Hepatocyte (in vitro differentiated cells): Measurements from ENCODE around the gene ITK. TPM values are rescaled to one million over a fixed set of nuclear protein-coding genes. Genes with fewer than 3 reads are reported as not detected.

Experiments
- DNase-seq: peaks from one replicate; pipeline ENCODE4 v3.0.0-alpha.2; 2016; ENCODE audit warnings: low spot score
- H2AFZ ChIP-seq: fragments of 200-600 bp; sonication (generic); 2 replicates; pipeline ENCODE4 v1.6.0; 2016; ENCODE audit warnings: antibody characterized with exemption, mild to moderate bottlenecking
- H3K27ac ChIP-seq: fragments of 200-600 bp; sonication (generic); 2 replicates; pipeline ENCODE4 v1.5.1; 2016; ENCODE audit warnings: mild to moderate bottlenecking
- H3K27me3 ChIP-seq: fragments of 200-600 bp; sonication (generic); 2 replicates; pipeline ENCODE4 v1.6.1; 2016
- H3K36me3 ChIP-seq: fragments of 200-600 bp; sonication (generic); replicated peaks from 2 replicates; pipeline ENCODE4 v1.5.1; 2016; ENCODE audit warnings: low read depth; ENCODE audit not compliant: insufficient read depth
- H3K4me1 ChIP-seq: fragments of 200-600 bp; sonication (generic); 2 replicates; pipeline ENCODE4 v1.5.1; 2016; ENCODE audit warnings: mild to moderate bottlenecking, moderate library complexity; ENCODE audit not compliant: insufficient read depth
- H3K4me2 ChIP-seq: fragments of 200-600 bp; sonication (generic); 2 replicates; pipeline ENCODE4 v1.6.0; 2016
- H3K4me3 ChIP-seq: fragments of 200-600 bp; sonication (generic); 2 replicates; pipeline ENCODE4 v1.5.1; 2016; ENCODE audit warnings: mild to moderate bottlenecking
- H3K79me2 ChIP-seq: fragments of 200-600 bp; sonication (generic); 2 replicates; pipeline ENCODE4 v1.6.0; 2017; ENCODE audit warnings: mild to moderate bottlenecking
- H3K9me2 ChIP-seq: fragments of 200-600 bp; sonication (generic); replicated peaks from 2 replicates; pipeline ENCODE4 v1.6.0; 2017; ENCODE audit warnings: mild to moderate bottlenecking; ENCODE audit not compliant: insufficient read depth
- H3K9me3 ChIP-seq: fragments of 200-600 bp; sonication (generic); 2 replicates; pipeline ENCODE4 v1.5.1; 2016; ENCODE audit warnings: low read depth, mild to moderate bottlenecking
- H4K20me1 ChIP-seq: fragments of 200-600 bp; sonication (generic); 2 replicates; pipeline ENCODE4 v1.6.0; 2016; ENCODE audit warnings: mild to moderate bottlenecking; ENCODE audit not compliant: insufficient read depth, poor library complexity, severe bottlenecking
- CTCF ChIP-seq: fragments of 200-600 bp; sonication (generic); IDR thresholded peaks from 2 replicates; pipeline ENCODE4 v1.5.1; 2016; ENCODE audit warnings: antibody characterized with exemption, mild to moderate bottlenecking; ENCODE audit not compliant: poor library complexity
- EZH2 ChIP-seq: fragments of 200-600 bp; sonication (generic); IDR thresholded peaks from 2 replicates; pipeline ENCODE4 v1.6.1; 2016; ENCODE audit warnings: antibody characterized with exemption, mild to moderate bottlenecking, borderline replicate concordance
- EZH2phosphoT487 ChIP-seq: fragments of 200-600 bp; sonication (generic); IDR thresholded peaks from one replicate; pipeline ENCODE4 v1.6.1; 2018; ENCODE audit warnings: antibody characterized with exemption, mild to moderate bottlenecking, low read depth, moderate library complexity; ENCODE audit not compliant: unreplicated experiment, severe bottlenecking
- WGBS: methylation state at CpG from one replicate; pipeline ENCODE4 v1.1.6; 2016; ENCODE audit warnings: low lambda C conversion rate; ENCODE audit errors: missing lambda C conversion rate; 5-methylcytosine and 5-hydroxymethylcytosine counted together
- polyA plus RNA-seq: library from polyadenylated mRNA; unstranded; fragments of >200 nt; fragmentation: Nextera tagmentation; extraction: Ambion mirVana; gene quantifications from 2 replicates; pipeline ENCODE4 v1.2.1, GENCODE V29; 2016
- total RNA-seq: library from RNA; depleted of rRNA; stranded (reverse); fragments of >200 nt; gene quantifications from 2 replicates; pipeline ENCODE4 v1.2.3, GENCODE V29; 2014

ITK gene
- total and polyA plus RNA-seq, 2 experiments from 2014 or later, result 0.18 to 0.20 TPM

- TF ChIP-seq EZH2 (no peak), CTCF (no peak), EZH2phosphoT487 (no peak)
- Histone ChIP-seq H3K36me3 (no peaks in the 10 kb centered on the region), H3K79me2 (peaks cover 2% of the 10 kb centered on the region), H4K20me1 (no peaks in the 10 kb centered on the region), H3K4me3 (no peak overlapping the region), H3K9me3 (no peaks in the 10 kb centered on the region), H2AFZ (no peak overlapping the region), H3K27me3 (no peaks in the 10 kb centered on the region), H3K4me1 (peaks cover 11% of the 10 kb centered on the region), H3K27ac (no peak overlapping the region), H3K9me2 (no peaks in the 10 kb centered on the region), H3K4me2 (no peak overlapping the region)
- DNase-seq, result no peak
- WGBS, result 86% methylated on average over 10 of the region's 10 CpGs
Observed at GRCh38 chr5:157285310-157286035, 104.8 kb downstream of the ITK start.

- 46% methylated on average over 7 of the region's 7 CpGs for whole genome bisulfite sequencing
- no peak overlapping the region for H2AFZ ChIP-seq
- no peaks in the 10 kb centered on the region for H4K20me1 ChIP-seq
Observed at GRCh38 chr5:157286761-157287211, 106.1 kb downstream of the ITK start.

GRCh38 chr5:157288405-157289163, 107.9 kb downstream of the ITK start:
- no peak for DNase-seq
- no peaks in the 10 kb centered on the region for H3K79me2 ChIP-seq
- 66% methylated on average over 4 of the region's 4 CpGs for WGBS
- H3K4me1 ChIP-seq, result peaks cover 18% of the 10 kb centered on the region
- no peak for TF ChIP-seq EZH2phosphoT487
- no peak for TF ChIP-seq EZH2
- no peak for TF ChIP-seq CTCF
- H3K4me2 ChIP-seq, result peak overlapping the region; percentile 31
- no peaks in the 10 kb centered on the region for H3K27me3 ChIP-seq
- peak overlapping the region; percentile 78 for H3K27ac ChIP-seq
- H3K36me3 ChIP-seq, result no peaks in the 10 kb centered on the region
- H3K4me3 ChIP-seq, result no peak overlapping the region
- H4K20me1 ChIP-seq, result no peaks in the 10 kb centered on the region
- no peaks in the 10 kb centered on the region for H3K9me2 ChIP-seq
- H3K9me3 ChIP-seq, result no peaks in the 10 kb centered on the region
- no peak overlapping the region for H2AFZ ChIP-seq

More at GRCh38 chr5:157286761-157287211, 106.1 kb downstream of the ITK start:
- Histone ChIP-seq H3K4me2 (no peak overlapping the region), H3K9me3 (no peaks in the 10 kb centered on the region), H3K4me3 (no peak overlapping the region), H3K27ac (no peak overlapping the region), H3K36me3 (no peaks in the 10 kb centered on the region), H3K27me3 (no peaks in the 10 kb centered on the region), H3K4me1 (peaks cover 18% of the 10 kb centered on the region), H3K9me2 (no peaks in the 10 kb centered on the region), H3K79me2 (peaks cover 2% of the 10 kb centered on the region)
- TF ChIP-seq EZH2phosphoT487, result no peak
- no peak for TF ChIP-seq CTCF
- no peak for TF ChIP-seq EZH2
- DNase-seq, result no peak
